Loucy (cell line): ENCODE results near the gene GAREM1.

Experiments
- H2AFZ ChIP-seq: fragments of 200-600 bp; sonication (generic); 2 replicates; pipeline ENCODE4 v1.6.0; 2016; ENCODE audit warnings: antibody characterized with exemption, mild to moderate bottlenecking, low read length, moderate library complexity
- H3F3A ChIP-seq: fragments of 200-600 bp; 2 replicates; pipeline ENCODE4 v1.6.0; 2016; ENCODE audit warnings: antibody characterized with exemption, low read depth, mild to moderate bottlenecking
- H3K27me3 ChIP-seq: fragments of 200-600 bp; sonication (generic); 2 replicates; pipeline ENCODE4 v1.6.1; 2014; ENCODE audit warnings: low read length, mild to moderate bottlenecking; ENCODE audit not compliant: insufficient read depth, poor library complexity, severe bottlenecking
- H3K36me3 ChIP-seq: fragments of 200-600 bp; sonication (generic); 2 replicates; pipeline ENCODE4 v1.6.1; 2016; ENCODE audit warnings: low read length; ENCODE audit not compliant: insufficient read depth
- H3K4me1 ChIP-seq: fragments of 200-600 bp; sonication (generic); 2 replicates; pipeline ENCODE4 v1.5.1; 2014; ENCODE audit warnings: low read length, mild to moderate bottlenecking; ENCODE audit not compliant: insufficient read depth, poor library complexity, severe bottlenecking
- H3K4me2 ChIP-seq: fragments of 200-600 bp; sonication (generic); 2 replicates; pipeline ENCODE4 v1.6.0; 2014; ENCODE audit warnings: antibody characterized with exemption, low read length, low read depth, mild to moderate bottlenecking; ENCODE audit not compliant: poor library complexity, severe bottlenecking
- H3K4me3 ChIP-seq: fragments of 200-600 bp; sonication (generic); 2 replicates; pipeline ENCODE4 v1.5.1; 2014; ENCODE audit warnings: low read length, mild to moderate bottlenecking, mixed read lengths; ENCODE audit not compliant: poor library complexity, severe bottlenecking
- H3K79me2 ChIP-seq: fragments of 200-600 bp; sonication (generic); 2 replicates; pipeline ENCODE4 v1.6.1; 2014; ENCODE audit warnings: low read length; ENCODE audit not compliant: insufficient read depth
- H3K9ac ChIP-seq: fragments of 200-600 bp; sonication (generic); 2 replicates; pipeline ENCODE4 v1.6.0; 2014; ENCODE audit warnings: mild to moderate bottlenecking, low read depth, low read length, moderate library complexity; ENCODE audit not compliant: poor library complexity, severe bottlenecking
- H3K9me2 ChIP-seq: fragments of 200-600 bp; sonication (generic); replicated peaks from 2 replicates; pipeline ENCODE4 v1.6.1; 2016; ENCODE audit warnings: low read depth, low read length, mixed read lengths
- H3K9me3 ChIP-seq: fragments of 200-600 bp; sonication (generic); 2 replicates; pipeline ENCODE4 v1.6.1; 2014; ENCODE audit warnings: mild to moderate bottlenecking, antibody characterized with exemption, low read length, low read depth; ENCODE audit not compliant: insufficient read depth
- H4K20me1 ChIP-seq: fragments of 200-600 bp; sonication (generic); 2 replicates; pipeline ENCODE4 v1.6.0; 2014; ENCODE audit warnings: antibody characterized with exemption, low read length, mild to moderate bottlenecking; ENCODE audit not compliant: insufficient read depth, poor library complexity, severe bottlenecking
- EZH2phosphoT487 ChIP-seq: fragments of 200-600 bp; IDR thresholded peaks from 2 replicates; pipeline ENCODE4 v1.6.1; 2018; ENCODE audit warnings: antibody characterized with exemption, mild to moderate bottlenecking, moderate library complexity, borderline replicate concordance
- TF ChIP-seq, protein P1 (sequence below): fragments of 200-600 bp; sonication (generic); conservative IDR thresholded peaks from 2 replicates; pipeline ENCODE4 v1.5.1; 2014; ENCODE audit warnings: mild to moderate bottlenecking, antibody characterized with exemption, low read length

Gene GAREM1

DNA sequence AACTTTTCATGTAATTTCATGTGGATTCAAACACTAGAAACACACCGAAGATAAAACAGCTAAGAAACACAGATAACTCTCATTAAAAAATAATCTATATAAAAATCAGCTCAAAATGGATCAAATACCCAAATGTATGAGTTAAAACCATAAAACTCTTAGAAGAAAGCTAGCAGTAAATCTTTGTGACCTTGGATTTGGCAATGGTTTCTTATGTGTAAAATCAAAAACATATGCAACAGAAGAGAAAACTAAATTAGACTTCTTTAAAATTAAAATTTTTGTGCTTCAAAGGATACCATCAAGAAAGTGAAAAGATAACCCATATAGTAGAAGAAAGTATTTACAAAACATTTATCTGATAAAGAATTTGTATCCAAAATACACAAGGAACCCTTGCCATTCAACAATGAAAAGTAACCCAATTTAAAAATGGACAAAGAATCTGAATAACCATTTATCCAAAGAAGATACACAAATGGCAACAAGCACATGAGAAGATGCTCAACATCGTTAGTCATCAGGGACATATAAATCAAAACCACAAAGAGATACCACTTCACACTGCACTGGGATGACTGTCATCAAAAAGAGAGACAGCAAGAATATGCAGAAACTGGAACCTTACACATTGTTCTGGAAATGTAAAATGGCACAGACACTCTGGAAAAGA, 27.5 kb downstream of the GAREM1 start:
- H3K27me3 ChIP-seq, result no peaks in the 10 kb centered on the region
- no peak overlapping the region for H2AFZ ChIP-seq
- no peaks in the 10 kb centered on the region for H3K36me3 ChIP-seq
- H3K4me2 ChIP-seq, result no peak overlapping the region
- H3K9me2 ChIP-seq, result no peaks in the 10 kb centered on the region
- TF ChIP-seq, protein P1, sequence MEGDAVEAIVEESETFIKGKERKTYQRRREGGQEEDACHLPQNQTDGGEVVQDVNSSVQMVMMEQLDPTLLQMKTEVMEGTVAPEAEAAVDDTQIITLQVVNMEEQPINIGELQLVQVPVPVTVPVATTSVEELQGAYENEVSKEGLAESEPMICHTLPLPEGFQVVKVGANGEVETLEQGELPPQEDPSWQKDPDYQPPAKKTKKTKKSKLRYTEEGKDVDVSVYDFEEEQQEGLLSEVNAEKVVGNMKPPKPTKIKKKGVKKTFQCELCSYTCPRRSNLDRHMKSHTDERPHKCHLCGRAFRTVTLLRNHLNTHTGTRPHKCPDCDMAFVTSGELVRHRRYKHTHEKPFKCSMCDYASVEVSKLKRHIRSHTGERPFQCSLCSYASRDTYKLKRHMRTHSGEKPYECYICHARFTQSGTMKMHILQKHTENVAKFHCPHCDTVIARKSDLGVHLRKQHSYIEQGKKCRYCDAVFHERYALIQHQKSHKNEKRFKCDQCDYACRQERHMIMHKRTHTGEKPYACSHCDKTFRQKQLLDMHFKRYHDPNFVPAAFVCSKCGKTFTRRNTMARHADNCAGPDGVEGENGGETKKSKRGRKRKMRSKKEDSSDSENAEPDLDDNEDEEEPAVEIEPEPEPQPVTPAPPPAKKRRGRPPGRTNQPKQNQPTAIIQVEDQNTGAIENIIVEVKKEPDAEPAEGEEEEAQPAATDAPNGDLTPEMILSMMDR, result no peak
- TF ChIP-seq EZH2phosphoT487, result no peak
- H3K4me1 ChIP-seq, result no peaks in the 10 kb centered on the region
- H3F3A ChIP-seq, result no peaks in the 10 kb centered on the region
- H4K20me1 ChIP-seq, result no peaks in the 10 kb centered on the region
- H3K9me3 ChIP-seq, result no peaks in the 10 kb centered on the region
- H3K79me2 ChIP-seq, result no peaks in the 10 kb centered on the region
- H3K9ac ChIP-seq, result no peak overlapping the region
- no peak overlapping the region for H3K4me3 ChIP-seq

DNA sequence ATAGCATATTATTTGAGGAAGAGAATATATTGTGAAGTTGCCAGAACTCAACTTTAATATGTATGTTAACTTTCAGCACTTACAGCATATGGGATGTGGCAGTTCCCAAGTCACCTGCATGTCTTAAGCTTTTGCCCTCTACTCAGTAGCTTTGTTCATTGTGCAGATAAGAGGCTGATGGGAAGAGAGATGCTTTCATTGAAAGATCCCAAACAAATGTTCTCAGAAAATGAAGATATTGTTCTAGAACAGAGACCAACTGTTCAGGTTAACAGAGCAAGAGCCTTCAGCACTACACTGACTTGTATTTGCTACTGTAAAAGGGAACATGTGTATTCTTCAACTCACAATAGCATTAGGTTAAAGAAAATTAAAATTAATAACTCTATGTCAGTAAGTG, 28.1 kb downstream of the GAREM1 start:
- H3F3A ChIP-seq, result no peaks in the 10 kb centered on the region
- no peaks in the 10 kb centered on the region for H3K36me3 ChIP-seq
- H4K20me1 ChIP-seq, result no peaks in the 10 kb centered on the region
- H3K4me1 ChIP-seq, result no peaks in the 10 kb centered on the region
- no peaks in the 10 kb centered on the region for H3K9me3 ChIP-seq
- no peaks in the 10 kb centered on the region for H3K9me2 ChIP-seq
- H2AFZ ChIP-seq, result no peak overlapping the region
- H3K27me3 ChIP-seq, result no peaks in the 10 kb centered on the region
- H3K4me2 ChIP-seq, result no peak overlapping the region
- TF ChIP-seq, protein P1, result no peak
- no peak for TF ChIP-seq EZH2phosphoT487
- H3K79me2 ChIP-seq, result no peaks in the 10 kb centered on the region
- no peak overlapping the region for H3K4me3 ChIP-seq
- H3K9ac ChIP-seq, result no peak overlapping the region

DNA sequence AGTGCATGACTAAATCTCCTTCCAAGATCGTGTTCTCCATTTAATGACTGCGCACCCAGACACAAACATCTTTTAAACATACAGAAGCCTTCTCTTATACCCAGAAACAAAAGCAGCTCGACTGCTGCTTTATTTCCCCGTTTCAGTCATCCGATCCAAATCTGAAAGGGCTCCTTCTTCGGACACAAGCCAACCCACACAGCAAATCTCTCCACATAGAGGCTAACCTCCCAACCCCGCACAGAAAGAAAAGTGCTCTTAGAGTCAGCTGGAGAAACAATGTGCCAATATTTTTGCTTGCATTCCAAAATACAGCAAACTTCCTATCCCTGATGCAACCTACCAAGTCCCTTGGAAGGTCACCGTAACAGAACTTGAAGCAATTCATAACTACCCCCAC, 29.1 kb downstream of the GAREM1 start:
- Histone ChIP-seq H4K20me1 (no peaks in the 10 kb centered on the region), H3K79me2 (no peaks in the 10 kb centered on the region), H2AFZ (no peak overlapping the region), H3K4me1 (no peaks in the 10 kb centered on the region), H3K9ac (no peak overlapping the region), H3K36me3 (no peaks in the 10 kb centered on the region), H3K9me2 (no peaks in the 10 kb centered on the region), H3F3A (no peaks in the 10 kb centered on the region), H3K9me3 (no peaks in the 10 kb centered on the region), H3K4me2 (no peak overlapping the region), H3K4me3 (no peak overlapping the region), H3K27me3 (no peaks in the 10 kb centered on the region)
- TF ChIP-seq EZH2phosphoT487, result no peak
- TF ChIP-seq, protein P1, result no peak
